GM12891 (cell line): ENCODE data around the gene MORC1. TPM values are rescaled to one million over a fixed set of nuclear protein-coding genes. Genes with fewer than 3 reads are reported as not detected.

Experiments used
- DNase-seq: peaks from one replicate; pipeline ENCODE4 v3.0.0; 2011; ENCODE audit warnings: low spot score; ENCODE audit not compliant: insufficient read length
- FAIRE-seq: peaks from 2 replicates; lab custom pipeline; 2011; peaks lifted over from hg19 to GRCh38; lab: Jason Lieb, UNC
- PAX5 ChIP-seq: IDR thresholded peaks from 2 replicates; pipeline ENCODE4 v1.6.1; 2011; ENCODE audit warnings: low read length, moderate library complexity, mild to moderate bottlenecking; ENCODE audit not compliant: insufficient read depth, severe bottlenecking
- POLR2A ChIP-seq: IDR thresholded peaks from 2 replicates; pipeline ENCODE4 v1.6.1; 2011; ENCODE audit warnings: low read depth, low read length, control low read depth
- POLR2AphosphoS5 ChIP-seq: IDR thresholded peaks from 2 replicates; pipeline ENCODE4 v1.6.1; 2011; ENCODE audit warnings: low read depth, low read length, control low read depth
- POU2F2 ChIP-seq: IDR thresholded peaks from 2 replicates; pipeline ENCODE4 v1.6.1; 2011; ENCODE audit warnings: low read depth, mild to moderate bottlenecking, control low read depth, low read length, moderate library complexity
- SPI1 ChIP-seq: IDR thresholded peaks from 2 replicates; pipeline ENCODE4 v1.6.1; 2011; ENCODE audit warnings: low read depth, low read length, control low read depth
- TAF1 ChIP-seq: IDR thresholded peaks from 2 replicates; pipeline ENCODE4 v1.6.1; 2011; ENCODE audit warnings: low read depth, low read length, control low read depth
- polyA plus RNA-seq: library from polyadenylated mRNA; unstranded; fragments of >200 nt; gene quantifications from one replicate; pipeline ENCODE4 v1.2.1, GENCODE V29; 2012; ENCODE audit warnings: low read depth, missing spikeins, inconsistent platforms; ENCODE audit not compliant: missing spikeins

MORC1 gene, protein sequence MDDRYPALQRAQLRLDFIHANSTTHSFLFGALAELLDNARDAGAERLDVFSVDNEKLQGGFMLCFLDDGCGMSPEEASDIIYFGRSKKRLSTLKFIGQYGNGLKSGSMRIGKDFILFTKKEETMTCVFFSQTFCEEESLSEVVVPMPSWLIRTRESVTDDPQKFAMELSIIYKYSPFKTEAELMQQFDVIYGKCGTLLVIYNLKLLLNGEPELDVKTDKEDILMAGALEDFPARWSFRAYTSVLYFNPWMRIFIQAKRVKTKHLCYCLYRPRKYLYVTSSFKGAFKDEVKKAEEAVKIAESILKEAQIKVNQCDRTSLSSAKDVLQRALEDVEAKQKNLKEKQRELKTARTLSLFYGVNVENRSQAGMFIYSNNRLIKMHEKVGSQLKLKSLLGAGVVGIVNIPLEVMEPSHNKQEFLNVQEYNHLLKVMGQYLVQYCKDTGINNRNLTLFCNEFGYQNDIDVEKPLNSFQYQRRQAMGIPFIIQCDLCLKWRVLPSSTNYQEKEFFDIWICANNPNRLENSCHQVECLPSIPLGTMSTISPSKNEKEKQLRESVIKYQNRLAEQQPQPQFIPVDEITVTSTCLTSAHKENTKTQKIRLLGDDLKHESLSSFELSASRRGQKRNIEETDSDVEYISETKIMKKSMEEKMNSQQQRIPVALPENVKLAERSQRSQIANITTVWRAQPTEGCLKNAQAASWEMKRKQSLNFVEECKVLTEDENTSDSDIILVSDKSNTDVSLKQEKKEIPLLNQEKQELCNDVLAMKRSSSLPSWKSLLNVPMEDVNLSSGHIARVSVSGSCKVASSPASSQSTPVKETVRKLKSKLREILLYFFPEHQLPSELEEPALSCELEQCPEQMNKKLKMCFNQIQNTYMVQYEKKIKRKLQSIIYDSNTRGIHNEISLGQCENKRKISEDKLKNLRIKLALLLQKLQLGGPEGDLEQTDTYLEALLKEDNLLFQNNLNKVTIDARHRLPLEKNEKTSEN
- polyA plus RNA-seq = not detected

DNA sequence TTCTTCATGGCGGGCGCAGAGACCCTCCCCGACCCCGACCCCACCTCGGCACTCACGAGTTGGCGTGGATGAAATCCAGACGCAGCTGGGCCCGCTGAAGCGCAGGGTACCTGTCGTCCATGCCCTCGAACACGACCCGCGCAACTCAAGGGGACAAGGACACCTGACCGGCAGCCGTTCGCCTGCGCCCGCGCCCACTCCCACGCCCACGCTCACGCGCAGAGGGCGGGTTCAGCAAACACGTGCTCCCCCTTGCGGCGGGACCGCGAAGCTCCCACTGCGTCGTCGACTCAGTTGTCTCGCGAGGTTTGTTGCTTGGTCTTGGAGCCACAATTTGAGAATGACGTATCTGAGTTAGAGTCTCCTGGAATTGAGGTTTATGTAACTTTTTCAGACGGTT lies at the start of gene MORC1:
Gene MORC1, minus strand, starts transcription at position 196 of the 400 bp plus-strand sequence. Its CDS starts 75 bp downstream, at position 121.
- DNase-seq = no peak
- FAIRE-seq = no peak
- TF ChIP-seq POLR2AphosphoS5 (no peak), TAF1 (no peak)

DNA sequence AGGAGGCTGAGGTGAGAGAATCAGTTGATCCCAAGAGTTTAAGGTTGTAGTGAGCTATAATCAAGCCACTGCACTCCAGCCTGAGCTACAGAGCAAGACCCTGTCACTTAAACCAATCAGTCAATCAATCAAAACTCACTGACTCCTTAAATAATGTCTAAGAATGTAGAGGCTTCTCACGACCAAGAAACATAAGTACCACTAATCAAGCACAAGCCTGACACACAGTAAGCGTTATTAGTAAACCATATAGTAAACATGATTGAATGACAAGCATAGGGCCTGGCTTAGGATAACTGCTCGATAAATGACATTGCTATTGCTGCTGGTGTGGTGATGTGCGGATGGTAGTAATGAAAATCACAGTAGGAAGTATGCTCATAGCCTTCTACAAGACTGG lies 48.0 kb upstream of the MORC1 start:
- DNase-seq (no peak), FAIRE-seq (no peak)
- TF ChIP-seq POU2F2 = no peak
- no peak for TF ChIP-seq POLR2AphosphoS5
- no peak for TF ChIP-seq PAX5
- no peak for TF ChIP-seq TAF1
- no peak for TF ChIP-seq POLR2A
- no peak for TF ChIP-seq SPI1

DNA sequence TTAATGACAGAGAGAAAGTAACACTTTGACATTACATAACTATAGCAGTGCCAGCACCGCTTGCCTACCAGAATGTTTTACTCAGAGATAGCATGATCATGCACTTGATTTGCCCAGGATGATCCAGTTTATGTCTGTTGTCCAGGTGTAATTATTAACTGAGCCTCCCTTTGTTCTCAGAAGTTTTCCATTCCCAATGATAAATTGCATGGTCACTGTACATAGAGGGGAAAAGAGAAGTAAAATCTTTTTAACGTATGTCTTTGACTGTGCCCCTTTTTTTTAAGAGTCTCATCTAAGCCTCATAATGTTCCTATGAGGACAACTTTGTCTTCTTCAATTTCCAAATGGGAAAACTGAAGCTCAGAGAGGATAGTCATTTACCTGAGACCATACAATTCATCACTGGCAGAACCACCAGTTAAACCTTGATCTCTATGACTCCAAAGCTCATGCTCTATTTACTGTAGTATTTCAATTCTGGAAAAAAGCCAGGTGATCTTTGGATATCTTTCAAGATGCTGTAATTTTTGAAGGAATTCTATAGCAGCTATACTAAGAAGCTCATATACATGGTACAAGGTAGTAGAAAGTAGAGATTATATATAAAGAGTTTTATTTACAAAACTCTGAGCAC lies 43.7 kb upstream of the MORC1 start:
- DNase-seq = no peak
- FAIRE-seq = no peak
- TF ChIP-seq POU2F2 (no peak), POLR2AphosphoS5 (no peak), PAX5 (no peak), TAF1 (no peak), POLR2A (no peak), SPI1 (no peak)

DNA sequence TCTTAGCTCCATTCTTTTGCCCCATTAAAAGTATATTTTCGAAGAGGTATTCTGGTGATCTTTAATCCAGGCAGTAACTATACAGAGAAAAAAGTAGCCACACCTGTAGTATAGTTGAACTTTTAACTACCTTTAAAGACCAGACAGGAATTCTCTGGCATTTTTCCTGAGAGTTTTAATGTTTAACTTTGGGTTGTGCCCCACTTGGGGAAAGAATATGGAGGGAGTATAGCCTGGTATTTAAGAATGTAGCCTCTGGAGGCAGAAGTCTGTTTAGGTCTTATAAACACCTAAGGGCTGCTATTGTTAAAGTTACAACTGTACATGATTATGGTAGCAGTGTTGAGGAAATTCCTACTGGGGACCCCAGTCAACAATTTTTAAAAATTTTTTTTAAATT lies 37.9 kb upstream of the MORC1 start:
- FAIRE-seq = no peak
- DNase-seq = no peak
- TF ChIP-seq TAF1 = no peak

DNA sequence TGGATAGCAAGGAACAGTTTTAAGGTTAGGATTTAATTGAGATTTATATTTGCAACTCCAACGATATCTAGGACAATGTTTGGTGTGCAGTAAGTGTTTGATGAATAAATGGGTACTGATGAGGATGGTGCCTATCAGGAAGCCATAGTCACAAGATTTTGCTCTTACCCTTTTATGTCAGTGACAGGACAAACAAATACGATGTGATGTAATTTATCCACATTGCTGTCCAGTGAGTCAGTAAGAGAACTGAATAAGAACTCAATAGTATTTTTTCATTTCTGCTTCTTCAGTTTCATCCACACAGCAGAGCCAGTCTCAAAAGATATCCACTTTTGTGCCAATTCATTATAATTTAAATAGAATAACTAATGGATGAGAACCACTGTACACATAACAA lies 37.0 kb upstream of the MORC1 start:
- FAIRE-seq (no peak), DNase-seq (no peak)
- no peak for TF ChIP-seq POLR2A
- no peak for TF ChIP-seq PAX5
- TF ChIP-seq SPI1 = no peak
- TF ChIP-seq TAF1 = no peak
- TF ChIP-seq POU2F2 = no peak
- TF ChIP-seq POLR2AphosphoS5 = no peak

DNA sequence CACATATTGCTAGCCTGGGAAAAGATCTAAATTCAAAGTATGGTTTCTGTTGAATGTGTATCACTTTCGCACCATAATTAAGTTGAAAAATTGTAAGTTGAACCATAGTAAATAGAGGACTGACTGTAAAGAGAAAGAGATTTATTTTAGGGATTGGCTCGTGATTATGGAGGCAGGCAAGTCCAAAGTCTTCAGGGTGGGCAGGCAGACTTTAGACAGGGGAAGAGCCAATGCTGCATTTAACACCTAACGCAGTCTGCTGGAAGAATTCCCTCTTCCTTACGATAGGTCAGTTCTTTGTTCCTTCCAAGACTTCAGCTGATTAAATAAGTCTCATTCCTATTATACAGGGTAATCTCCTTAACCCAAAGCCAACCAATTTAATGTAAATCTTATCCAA lies 34.4 kb upstream of the MORC1 start:
- no peak for FAIRE-seq
- DNase-seq = no peak
- TF ChIP-seq TAF1 (no peak), POLR2AphosphoS5 (no peak), SPI1 (no peak), PAX5 (no peak), POLR2A (no peak), POU2F2 (no peak)

DNA sequence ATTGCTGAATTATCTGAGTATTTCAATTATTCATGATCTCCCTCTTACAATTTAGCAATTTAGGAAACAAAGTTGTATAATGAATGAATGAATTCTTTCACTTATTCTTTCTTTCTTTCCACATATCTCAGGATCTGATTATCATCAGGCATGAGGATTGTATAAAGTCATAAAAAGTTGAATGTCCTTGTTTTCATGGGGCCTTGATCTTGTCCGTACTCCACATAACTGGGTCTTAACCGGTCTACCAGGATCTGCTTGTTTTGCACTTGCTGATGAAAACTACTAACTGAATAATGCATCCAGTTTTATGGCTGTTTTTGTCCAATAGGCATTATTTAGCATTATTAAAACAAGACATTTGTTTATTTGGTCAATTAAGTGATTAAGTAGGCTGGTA lies 31.1 kb upstream of the MORC1 start:
- FAIRE-seq (no peak), DNase-seq (no peak)
- TF ChIP-seq PAX5 (no peak), POU2F2 (no peak), POLR2AphosphoS5 (no peak), SPI1 (no peak), POLR2A (no peak), TAF1 (no peak)

DNA sequence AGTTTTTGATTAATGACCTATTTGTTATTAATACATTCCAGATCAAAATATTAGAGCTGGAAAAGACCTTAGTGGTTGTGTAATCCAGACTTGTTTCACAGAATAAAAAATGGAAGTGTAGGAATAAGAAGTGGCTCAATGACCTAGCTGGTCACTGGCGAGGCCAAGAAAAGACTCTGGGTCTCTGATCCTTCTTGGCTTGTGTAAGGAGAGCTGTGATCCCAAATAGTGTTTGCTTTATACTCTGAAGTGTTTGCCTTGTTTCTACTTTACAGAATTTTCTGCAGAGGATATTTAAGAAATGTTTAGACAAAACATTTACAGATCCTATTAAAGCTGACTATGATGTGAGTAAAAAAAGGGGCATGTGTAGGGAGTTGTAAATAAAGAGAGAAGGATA lies 25.7 kb upstream of the MORC1 start:
- FAIRE-seq (no peak), DNase-seq (no peak)
- TF ChIP-seq POLR2A = no peak
- TF ChIP-seq TAF1 = no peak
- no peak for TF ChIP-seq POU2F2
- TF ChIP-seq SPI1 = no peak

DNA sequence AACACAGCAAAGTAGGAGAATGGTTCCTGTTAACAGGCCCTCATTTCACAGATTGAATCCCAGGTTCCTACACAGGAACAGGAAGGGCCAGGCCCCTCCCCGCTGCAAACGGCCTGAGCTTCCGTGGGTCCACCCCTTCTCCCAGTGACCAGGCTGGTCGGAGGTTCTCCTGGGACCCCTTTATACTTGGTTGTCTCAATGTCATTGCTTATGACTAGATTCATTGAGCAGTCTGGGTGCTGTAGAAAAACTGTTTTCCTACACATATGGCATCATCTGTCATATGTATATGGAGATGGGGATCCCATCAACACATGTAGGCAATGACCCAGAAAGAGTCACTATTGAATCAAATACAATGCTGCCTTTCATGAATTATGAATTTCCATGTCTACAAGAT lies 22.4 kb upstream of the MORC1 start:
- no peak for TF ChIP-seq TAF1
- no peak for TF ChIP-seq POU2F2
- TF ChIP-seq PAX5 = no peak
- no peak for TF ChIP-seq POLR2AphosphoS5
- no peak for TF ChIP-seq SPI1
- TF ChIP-seq POLR2A = no peak
- DNase-seq = no peak
- FAIRE-seq = no peak
